Panc1 (cell line): ENCODE measurements around the gene KCTD6. TPM values are rescaled to one million over a fixed set of nuclear protein-coding genes. Genes with fewer than 3 reads are reported as not detected.

Source experiments
- ATAC-seq: fragments of 200-7000 bp; cut with Tn5 transposase; 2 replicates; pipeline ENCODE4 v1.9.1; 2020; ENCODE audit warnings: mild to moderate bottlenecking, moderate library complexity
- BruUV-seq: library from RNA; stranded (reverse); fragments of 400-500 nt; replicated peaks from 2 replicates; lab custom pipeline; 2021; lab: Mats Ljungman, UMichigan
- CTCF ChIA-PET: fragments of 300-600 bp; sonication (Branson Sonifier 250); formaldehyde crosslinking; loops from one replicate; lab custom pipeline; 2022; ENCODE audit warnings: antibody characterized with exemption; lab: Charles Lee
- POLR2A ChIA-PET: fragments of 300-600 bp; sonication (Branson Sonifier 250); formaldehyde crosslinking; loops from one replicate; lab custom pipeline; 2022; ENCODE audit warnings: antibody characterized with exemption; lab: Charles Lee
- DNase-seq: peaks from one replicate; pipeline ENCODE4 v3.0.0-alpha.2; 2010; ENCODE audit warnings: low read depth, low spot score
- H3K27ac ChIP-seq: 2 replicates; pipeline ENCODE4 v1.5.1; 2011; ENCODE audit warnings: mild to moderate bottlenecking, low read length, inconsistent platforms
- H3K27me3 ChIP-seq: fragments of 200-500 bp; sonication (Bioruptor generic); 2 replicates; pipeline ENCODE4 v1.6.0; 2014; ENCODE audit warnings: low read length, inconsistent platforms; ENCODE audit not compliant: control insufficient read depth, insufficient read depth
- H3K36me3 ChIP-seq: fragments of 200-500 bp; sonication (Bioruptor generic); 2 replicates; pipeline ENCODE4 v1.5.1; 2014; ENCODE audit warnings: inconsistent platforms, mild to moderate bottlenecking, low read length, moderate library complexity; ENCODE audit not compliant: control insufficient read depth, insufficient read depth
- H3K4me1 ChIP-seq: 2 replicates; pipeline ENCODE4 v1.5.1; 2011; ENCODE audit warnings: inconsistent platforms, mild to moderate bottlenecking, low read length, moderate library complexity; ENCODE audit not compliant: control insufficient read depth, insufficient read depth
- H3K4me3 ChIP-seq, 2 experiments: 2 replicates each; pipeline ENCODE4 v1.5.1; 2011 to 2012; ENCODE audit warnings: low read depth in 2 of 2, low read length in 2 of 2, mild to moderate bottlenecking in 2 of 2, inconsistent platforms in 1 of 2, moderate library complexity in 1 of 2
- H3K9me3 ChIP-seq: fragments of 200-500 bp; sonication (Bioruptor generic); 2 replicates; pipeline ENCODE4 v1.5.1; 2014; ENCODE audit warnings: low read depth, mild to moderate bottlenecking, inconsistent platforms, low read length, moderate library complexity; ENCODE audit not compliant: control insufficient read depth, insufficient read depth
- CTCF ChIP-seq: fragments of 450-650 bp; IDR thresholded peaks from 2 replicates; pipeline ENCODE4 v1.5.1; 2017; ENCODE audit warnings: mild to moderate bottlenecking
- POLR2AphosphoS5 ChIP-seq: IDR thresholded peaks from 2 replicates; pipeline ENCODE4 v1.6.1; 2012; ENCODE audit warnings: mild to moderate bottlenecking, low read depth, low read length, moderate library complexity
- SIN3A ChIP-seq: IDR thresholded peaks from 2 replicates; pipeline ENCODE4 v1.6.1; 2012; ENCODE audit warnings: low read depth, mild to moderate bottlenecking, low read length, moderate library complexity, borderline replicate concordance; ENCODE audit not compliant: insufficient read depth
- TCF7L2 ChIP-seq: IDR thresholded peaks from 2 replicates; pipeline ENCODE4 v1.6.1; 2011; ENCODE audit warnings: mild to moderate bottlenecking, low read depth, low read length, inconsistent platforms
- in situ Hi-C: cut with HindIII; loops from 2 replicates; pipeline ENCODE4 v1.10.0; 2016; ENCODE audit warnings: low sequenced_read_pairs, low pct_unique_long_range_greater_than_20kb
- intact Hi-C: fragments of 100-400 bp; cut with micrococcal nuclease; formaldehyde crosslinking; loops from one replicate; pipeline ENCODE4 v1.10.0; 2022; ENCODE audit not compliant: unreplicated experiment
- total RNA-seq: library from RNA; stranded (reverse); gene quantifications from one replicate; pipeline ENCODE4 v1.2.1, GENCODE V29; 2021; ENCODE audit not compliant: unreplicated experiment
- TF ChIP-seq, protein P1 (sequence below), 2 experiments: IDR thresholded peaks; 2 replicates each; pipeline ENCODE4 v1.6.1; 2011 to 2012; ENCODE audit warnings: low read depth in 2 of 2, control low read depth in 1 of 2, low read length in 1 of 2, mild to moderate bottlenecking in 1 of 2, moderate library complexity in 1 of 2; ENCODE audit not compliant: insufficient read depth in 1 of 2

KCTD6 gene
- total RNA-seq, 1 experiment from 2014 or later = 18.3 TPM

DNA sequence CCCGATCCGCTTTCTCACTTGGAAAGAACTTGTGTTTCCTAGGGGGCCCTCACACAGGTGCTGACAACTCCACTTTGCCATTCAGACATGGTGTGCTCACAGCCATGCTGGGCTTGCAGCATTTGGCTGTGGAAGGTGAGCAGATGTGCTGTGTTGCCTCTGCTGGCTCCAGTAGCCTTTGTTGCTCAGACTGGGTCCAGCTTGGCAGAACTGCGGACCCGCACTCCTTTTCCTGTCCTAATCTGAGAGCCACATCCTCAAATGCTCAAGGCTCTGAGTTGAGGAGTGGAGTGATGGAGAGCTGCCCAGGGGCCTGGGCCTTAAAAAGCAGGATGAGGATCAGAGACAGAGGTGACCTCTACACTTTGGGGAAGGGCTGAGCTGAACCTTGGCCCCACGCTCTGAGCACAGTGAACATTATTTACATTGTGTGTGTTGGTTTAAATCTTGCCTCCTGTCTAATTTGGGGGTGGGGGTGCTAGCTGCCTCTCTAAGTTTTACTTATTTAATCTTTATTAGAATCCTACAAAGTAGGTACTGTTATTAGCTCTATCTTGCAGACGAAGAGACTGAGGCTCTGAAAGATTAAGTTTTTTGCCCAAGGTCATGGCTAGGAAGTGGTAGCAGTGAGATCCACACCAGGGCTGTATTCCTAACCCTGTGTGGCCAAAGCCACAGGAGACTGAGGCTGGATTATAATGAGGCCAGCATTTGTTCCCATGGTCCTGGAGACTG lies 27.9 kb downstream of the KCTD6 start:
- no peak for ATAC-seq
- intact Hi-C loops = no loop called here
- H3K4me1 ChIP-seq = peaks cover 19% of the 10 kb centered on the region
- no TSS peak for BruUV-seq
- DNase-seq = no peak
- ChIA-PET CTCF (no interaction called here), POLR2A (no interaction called here)
- in situ Hi-C loops = no loop called here
- no peaks in the 10 kb centered on the region for H3K27me3 ChIP-seq
- no peaks in the 10 kb centered on the region for H3K36me3 ChIP-seq
- TF ChIP-seq, protein P1, sequence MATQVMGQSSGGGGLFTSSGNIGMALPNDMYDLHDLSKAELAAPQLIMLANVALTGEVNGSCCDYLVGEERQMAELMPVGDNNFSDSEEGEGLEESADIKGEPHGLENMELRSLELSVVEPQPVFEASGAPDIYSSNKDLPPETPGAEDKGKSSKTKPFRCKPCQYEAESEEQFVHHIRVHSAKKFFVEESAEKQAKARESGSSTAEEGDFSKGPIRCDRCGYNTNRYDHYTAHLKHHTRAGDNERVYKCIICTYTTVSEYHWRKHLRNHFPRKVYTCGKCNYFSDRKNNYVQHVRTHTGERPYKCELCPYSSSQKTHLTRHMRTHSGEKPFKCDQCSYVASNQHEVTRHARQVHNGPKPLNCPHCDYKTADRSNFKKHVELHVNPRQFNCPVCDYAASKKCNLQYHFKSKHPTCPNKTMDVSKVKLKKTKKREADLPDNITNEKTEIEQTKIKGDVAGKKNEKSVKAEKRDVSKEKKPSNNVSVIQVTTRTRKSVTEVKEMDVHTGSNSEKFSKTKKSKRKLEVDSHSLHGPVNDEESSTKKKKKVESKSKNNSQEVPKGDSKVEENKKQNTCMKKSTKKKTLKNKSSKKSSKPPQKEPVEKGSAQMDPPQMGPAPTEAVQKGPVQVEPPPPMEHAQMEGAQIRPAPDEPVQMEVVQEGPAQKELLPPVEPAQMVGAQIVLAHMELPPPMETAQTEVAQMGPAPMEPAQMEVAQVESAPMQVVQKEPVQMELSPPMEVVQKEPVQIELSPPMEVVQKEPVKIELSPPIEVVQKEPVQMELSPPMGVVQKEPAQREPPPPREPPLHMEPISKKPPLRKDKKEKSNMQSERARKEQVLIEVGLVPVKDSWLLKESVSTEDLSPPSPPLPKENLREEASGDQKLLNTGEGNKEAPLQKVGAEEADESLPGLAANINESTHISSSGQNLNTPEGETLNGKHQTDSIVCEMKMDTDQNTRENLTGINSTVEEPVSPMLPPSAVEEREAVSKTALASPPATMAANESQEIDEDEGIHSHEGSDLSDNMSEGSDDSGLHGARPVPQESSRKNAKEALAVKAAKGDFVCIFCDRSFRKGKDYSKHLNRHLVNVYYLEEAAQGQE (IDR thresholded peaks at IDR 0.05; ENCODE audit: insufficient read depth in 1 of 2, low read depth in 2 of 2, low read length in 1 of 2) = no peak
- TF ChIP-seq TCF7L2 (no peak), CTCF (no peak), SIN3A (no peak), POLR2AphosphoS5 (no peak)
- H3K27ac ChIP-seq = peak overlapping the region; percentile 34; the same call in 1 of the 2 replicates
- no peaks in the 10 kb centered on the region for H3K9me3 ChIP-seq
- no peak overlapping the region for H3K4me3 ChIP-seq

GRCh38 chr3:58520403-58521335 lies 28.8 kb downstream of the KCTD6 start:
- Histone ChIP-seq H3K36me3 (no peaks in the 10 kb centered on the region), H3K27me3 (no peaks in the 10 kb centered on the region), H3K9me3 (no peaks in the 10 kb centered on the region), H3K27ac (peak overlapping the region; percentile 34; the same call in 1 of the 2 replicates), H3K4me1 (peaks cover 19% of the 10 kb centered on the region), H3K4me3 (no peak overlapping the region)
- intact Hi-C loops = no loop called here
- DNase-seq (no peak), ATAC-seq (peak; percentile 66)
- in situ Hi-C loops = no loop called here
- TF ChIP-seq SIN3A (no peak), CTCF (no peak), POLR2AphosphoS5 (no peak), TCF7L2 (no peak)
- TF ChIP-seq, protein P1 (IDR thresholded peaks at IDR 0.05; ENCODE audit: insufficient read depth in 1 of 2, low read depth in 2 of 2, low read length in 1 of 2) = no peak
- POLR2A ChIA-PET = no interaction called here
- CTCF ChIA-PET = no interaction called here
- no TSS peak for BruUV-seq
